Measurements from ENCODE around the gene BCL3.
A peak's percentile ranks its signal among the peaks of the same experiment; 100 is the strongest.

The BCL3 gene, protein sequence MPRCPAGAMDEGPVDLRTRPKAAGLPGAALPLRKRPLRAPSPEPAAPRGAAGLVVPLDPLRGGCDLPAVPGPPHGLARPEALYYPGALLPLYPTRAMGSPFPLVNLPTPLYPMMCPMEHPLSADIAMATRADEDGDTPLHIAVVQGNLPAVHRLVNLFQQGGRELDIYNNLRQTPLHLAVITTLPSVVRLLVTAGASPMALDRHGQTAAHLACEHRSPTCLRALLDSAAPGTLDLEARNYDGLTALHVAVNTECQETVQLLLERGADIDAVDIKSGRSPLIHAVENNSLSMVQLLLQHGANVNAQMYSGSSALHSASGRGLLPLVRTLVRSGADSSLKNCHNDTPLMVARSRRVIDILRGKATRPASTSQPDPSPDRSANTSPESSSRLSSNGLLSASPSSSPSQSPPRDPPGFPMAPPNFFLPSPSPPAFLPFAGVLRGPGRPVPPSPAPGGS

DNA sequence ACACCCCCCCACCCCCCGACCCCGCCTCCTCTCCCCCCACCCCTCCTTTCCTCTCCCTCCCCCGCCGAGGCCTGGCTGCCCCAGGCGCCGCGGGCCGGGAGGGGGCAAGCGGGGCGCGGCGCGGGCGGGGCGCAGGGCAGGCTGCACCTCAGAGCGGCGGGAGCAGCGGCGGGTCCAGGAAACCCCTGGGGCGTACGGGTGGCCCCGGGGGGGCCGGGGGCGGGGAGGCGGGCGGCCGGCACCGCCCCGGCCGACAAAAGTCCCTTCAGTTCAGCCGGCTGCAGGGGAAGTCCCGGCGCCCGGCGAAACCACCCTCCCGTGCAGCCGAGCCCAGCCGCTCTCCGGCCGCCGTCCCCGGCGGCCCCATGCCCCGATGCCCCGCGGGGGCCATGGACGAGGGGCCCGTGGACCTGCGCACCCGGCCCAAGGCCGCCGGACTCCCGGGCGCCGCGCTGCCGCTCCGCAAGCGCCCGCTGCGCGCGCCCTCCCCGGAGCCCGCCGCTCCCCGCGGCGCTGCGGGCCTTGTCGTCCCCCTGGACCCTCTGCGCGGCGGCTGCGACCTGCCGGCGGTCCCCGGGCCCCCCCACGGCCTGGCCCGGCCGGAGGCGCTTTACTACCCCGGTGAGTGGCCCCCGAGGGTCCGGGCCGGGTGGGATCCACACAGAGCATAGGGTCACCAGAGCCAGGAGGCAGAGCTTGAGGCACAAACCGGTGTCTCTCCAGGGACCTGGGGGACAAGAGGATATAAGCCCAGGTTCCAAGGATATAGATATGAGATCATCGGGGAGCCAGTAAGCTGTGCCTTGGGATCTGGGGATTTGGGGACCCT, at the start of gene BCL3:
Gene BCL3 (plus strand): TSS at position 283 of the 829 bp plus-strand sequence. CDS start 83 bp downstream, at position 366.
- H3K9me3 ChIP-seq, result no peaks in the 10 kb centered on the region
- H3K4me1 ChIP-seq (ENCODE audit: control insufficient read depth in 1 of 2, insufficient read depth in 1 of 2, low read depth in 1 of 2, low read length in 1 of 2), result peaks cover 77 to 82% of the 10 kb centered on the region in 2 experiments
- no peaks in the 10 kb centered on the region for H3K27me3 ChIP-seq
- TF ChIP-seq, protein P1, sequence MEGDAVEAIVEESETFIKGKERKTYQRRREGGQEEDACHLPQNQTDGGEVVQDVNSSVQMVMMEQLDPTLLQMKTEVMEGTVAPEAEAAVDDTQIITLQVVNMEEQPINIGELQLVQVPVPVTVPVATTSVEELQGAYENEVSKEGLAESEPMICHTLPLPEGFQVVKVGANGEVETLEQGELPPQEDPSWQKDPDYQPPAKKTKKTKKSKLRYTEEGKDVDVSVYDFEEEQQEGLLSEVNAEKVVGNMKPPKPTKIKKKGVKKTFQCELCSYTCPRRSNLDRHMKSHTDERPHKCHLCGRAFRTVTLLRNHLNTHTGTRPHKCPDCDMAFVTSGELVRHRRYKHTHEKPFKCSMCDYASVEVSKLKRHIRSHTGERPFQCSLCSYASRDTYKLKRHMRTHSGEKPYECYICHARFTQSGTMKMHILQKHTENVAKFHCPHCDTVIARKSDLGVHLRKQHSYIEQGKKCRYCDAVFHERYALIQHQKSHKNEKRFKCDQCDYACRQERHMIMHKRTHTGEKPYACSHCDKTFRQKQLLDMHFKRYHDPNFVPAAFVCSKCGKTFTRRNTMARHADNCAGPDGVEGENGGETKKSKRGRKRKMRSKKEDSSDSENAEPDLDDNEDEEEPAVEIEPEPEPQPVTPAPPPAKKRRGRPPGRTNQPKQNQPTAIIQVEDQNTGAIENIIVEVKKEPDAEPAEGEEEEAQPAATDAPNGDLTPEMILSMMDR (IDR thresholded peaks at IDR 0.05), result peak; percentile 39
- H3K36me3 ChIP-seq, result peaks cover 35% of the 10 kb centered on the region
- H3K4me3 ChIP-seq (ENCODE audit: low read depth in 1 of 2, low read length in 1 of 2), result peak within 1 kb of the TSS; percentile 85 to 97
- H3K27ac ChIP-seq, result peak within 1 kb of the TSS; percentile 100

DNA sequence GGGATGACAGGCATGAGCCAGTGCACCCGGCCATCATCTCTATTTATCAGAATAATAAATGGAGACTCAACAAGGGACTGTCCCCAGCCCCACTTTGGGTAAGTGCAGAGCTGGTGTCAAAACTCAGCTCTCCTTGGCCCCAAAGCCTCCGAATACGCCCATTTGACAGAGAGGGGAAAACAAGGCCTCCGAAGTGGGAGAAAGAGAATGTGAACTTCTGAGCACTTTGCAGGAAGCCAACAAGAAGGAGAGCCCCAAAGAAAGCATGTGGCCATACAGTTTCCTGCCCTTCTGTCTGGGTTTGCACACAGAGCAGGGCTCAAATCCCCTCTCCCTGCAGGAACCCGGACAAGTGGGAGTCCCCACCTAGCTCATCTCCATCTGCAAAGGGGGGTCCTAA, 48.0 kb upstream of the BCL3 start:
- H3K4me1 ChIP-seq (ENCODE audit: control insufficient read depth in 1 of 2, insufficient read depth in 1 of 2, low read depth in 1 of 2, low read length in 1 of 2), result no peaks in the 10 kb centered on the region
- TF ChIP-seq, protein P1 (IDR thresholded peaks at IDR 0.05), result no peak
- H3K36me3 ChIP-seq, result no peaks in the 10 kb centered on the region
- H3K4me3 ChIP-seq (ENCODE audit: low read depth in 1 of 2, low read length in 1 of 2), result no peak overlapping the region
- H3K27me3 ChIP-seq, result peaks cover 13% of the 10 kb centered on the region
- H3K27ac ChIP-seq, result no peak overlapping the region
- no peaks in the 10 kb centered on the region for H3K9me3 ChIP-seq

DNA sequence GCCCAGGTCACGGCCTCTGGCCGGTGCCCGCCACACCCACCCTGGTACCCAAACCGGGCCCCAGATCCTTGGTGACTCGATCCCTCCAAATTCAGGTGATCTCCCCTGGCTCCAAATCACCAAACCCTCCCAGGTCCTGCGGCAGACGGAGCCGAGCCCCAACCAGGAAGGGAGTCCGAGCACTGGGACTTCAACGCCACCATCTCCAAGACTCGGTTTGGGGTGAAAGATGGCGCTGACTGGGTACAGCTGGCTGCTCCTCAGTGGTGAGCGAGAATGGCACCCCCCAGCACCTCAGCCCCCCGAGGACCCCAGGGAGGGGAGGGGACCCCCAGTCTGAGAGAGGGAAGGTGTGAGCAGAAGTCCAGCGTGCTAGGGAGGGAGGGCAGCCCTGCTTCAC, 47.3 kb upstream of the BCL3 start:
- H3K4me3 ChIP-seq (ENCODE audit: low read depth in 1 of 2, low read length in 1 of 2), result no peak overlapping the region
- TF ChIP-seq, protein P1 (IDR thresholded peaks at IDR 0.05), result no peak
- H3K9me3 ChIP-seq, result no peaks in the 10 kb centered on the region

DNA sequence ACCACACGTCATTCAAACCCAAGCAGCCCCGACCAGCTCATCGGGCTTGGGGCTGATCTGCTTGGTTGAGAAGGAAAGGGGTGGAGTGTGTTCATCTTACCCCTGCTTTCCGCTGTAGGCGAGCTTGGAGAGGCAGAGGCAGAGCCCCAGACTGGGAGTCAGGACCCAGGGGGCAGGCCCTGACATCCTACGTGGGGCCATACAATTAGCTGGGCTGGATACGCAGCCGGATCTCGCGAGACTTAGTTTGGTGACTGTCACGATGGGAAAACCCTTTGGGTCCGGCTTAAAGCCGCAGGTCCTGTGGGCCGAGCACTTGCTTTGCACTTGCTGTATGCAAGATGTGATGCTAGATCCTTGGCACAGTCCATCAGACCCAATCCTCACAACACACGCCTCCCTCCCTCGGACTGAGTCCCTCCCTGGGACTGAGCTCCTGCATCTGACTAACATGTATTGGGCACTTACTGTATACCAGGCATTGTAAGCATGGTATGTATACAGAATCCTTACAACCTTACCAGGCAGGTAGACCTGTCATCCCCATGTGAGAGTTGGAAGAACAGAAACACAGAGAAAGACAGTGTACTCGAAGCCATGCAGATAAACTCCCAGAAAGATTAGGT, 45.8 kb upstream of the BCL3 start:
- no peaks in the 10 kb centered on the region for H3K9me3 ChIP-seq
- no peak overlapping the region for H3K4me3 ChIP-seq (ENCODE audit: low read depth in 1 of 2, low read length in 1 of 2)
- peaks cover 2% of the 10 kb centered on the region for H3K27me3 ChIP-seq
- TF ChIP-seq, protein P1 (IDR thresholded peaks at IDR 0.05), result no peak
- no peak overlapping the region for H3K27ac ChIP-seq
- no peaks in the 10 kb centered on the region for H3K4me1 ChIP-seq (ENCODE audit: control insufficient read depth in 1 of 2, insufficient read depth in 1 of 2, low read depth in 1 of 2, low read length in 1 of 2)
- H3K36me3 ChIP-seq, result no peaks in the 10 kb centered on the region

More for the DNA sequence above, 47.3 kb upstream of the BCL3 start:
- Histone ChIP-seq H3K36me3 (no peaks in the 10 kb centered on the region), H3K4me1 (ENCODE audit: control insufficient read depth in 1 of 2, insufficient read depth in 1 of 2, low read depth in 1 of 2, low read length in 1 of 2) (no peaks in the 10 kb centered on the region), H3K27ac (no peak overlapping the region), H3K27me3 (peaks cover 13% of the 10 kb centered on the region)

DNA sequence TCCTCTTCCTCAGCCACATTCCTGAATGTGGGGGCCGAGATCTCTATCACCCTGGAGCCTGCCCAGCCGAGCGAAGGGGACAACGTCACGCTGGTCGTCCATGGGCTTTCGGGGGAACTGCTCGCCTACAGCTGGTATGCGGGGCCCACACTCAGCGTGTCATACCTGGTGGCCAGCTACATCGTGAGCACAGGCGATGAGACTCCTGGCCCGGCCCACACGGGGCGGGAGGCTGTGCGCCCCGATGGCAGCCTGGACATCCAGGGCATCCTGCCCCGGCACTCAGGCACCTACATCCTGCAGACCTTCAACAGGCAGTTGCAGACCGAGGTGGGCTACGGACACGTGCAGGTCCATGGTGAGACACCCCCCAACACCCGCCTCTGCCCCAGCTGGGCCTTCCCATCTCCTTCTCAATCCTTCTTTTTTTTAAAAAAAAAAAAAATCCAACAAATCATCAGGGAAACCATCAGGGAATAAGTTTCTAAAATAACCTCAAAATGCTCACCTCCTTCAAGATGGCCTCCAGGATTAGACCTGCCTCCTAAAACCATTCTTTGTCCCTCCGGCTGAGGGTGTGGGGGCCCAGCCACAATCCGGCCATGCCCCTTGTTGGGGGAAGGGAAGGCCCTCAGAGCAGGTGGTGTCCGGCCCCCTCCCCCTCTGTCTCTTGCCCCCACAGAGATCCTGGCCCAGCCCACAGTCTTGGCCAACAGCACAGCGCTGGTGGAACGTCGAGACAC, 45.0 kb upstream of the BCL3 start:
- H3K36me3 ChIP-seq, result no peaks in the 10 kb centered on the region
- H3K4me3 ChIP-seq (ENCODE audit: low read depth in 1 of 2, low read length in 1 of 2), result no peak overlapping the region
- H3K9me3 ChIP-seq, result no peaks in the 10 kb centered on the region
- no peaks in the 10 kb centered on the region for H3K27me3 ChIP-seq
- TF ChIP-seq, protein P1 (IDR thresholded peaks at IDR 0.05), result no peak
- H3K27ac ChIP-seq, result no peak overlapping the region
- no peaks in the 10 kb centered on the region for H3K4me1 ChIP-seq (ENCODE audit: control insufficient read depth in 1 of 2, insufficient read depth in 1 of 2, low read depth in 1 of 2, low read length in 1 of 2)
